ENCODE measurements around the gene LILRB2.

LILRB2 gene

GRCh38 chr19:54305141-54305540 is 24.2 kb upstream of the LILRB2 start:
- Histone ChIP-seq H3K18ac (ENCODE audit: low read depth in 1 of 2, low read length in 2 of 2) (no peak overlapping the region), H2BK15ac (ENCODE audit: low read depth, poor library complexity, severe bottlenecking) (no peak overlapping the region), H2AK5ac (ENCODE audit: low read length, severe bottlenecking) (no peak overlapping the region), H4K8ac (ENCODE audit: low read length) (no peak overlapping the region), H3K9ac (ENCODE audit: low read length) (no peak overlapping the region), H3K79me1 (replicated peaks; ENCODE audit: low read length, poor library complexity, severe bottlenecking) (no peaks in the 10 kb centered on the region), H3K36me3 (ENCODE audit: control insufficient read depth in 1 of 2, insufficient read depth in 2 of 2, low read depth in 1 of 2, low read length in 2 of 2) (no peaks in the 10 kb centered on the region), H3K14ac (ENCODE audit: low read length in 2 of 2) (no peak overlapping the region), H3K23ac (ENCODE audit: low read length in 2 of 2) (no peak overlapping the region), H3K9me3 (ENCODE audit: control insufficient read depth, low read length) (no peaks in the 10 kb centered on the region), H2BK12ac (ENCODE audit: low read length in 2 of 2) (no peak overlapping the region), H3K27me3 (ENCODE audit: control insufficient read depth in 1 of 2, insufficient read depth in 1 of 2, low read length in 2 of 2) (peaks cover 0 to 3% of the 10 kb centered on the region in 2 experiments), H2AFZ (ENCODE audit: low read depth, low read length) (no peak overlapping the region), H3K4me1 (ENCODE audit: control insufficient read depth, insufficient read depth, low read depth, low read length) (no peaks in the 10 kb centered on the region), H2BK120ac (ENCODE audit: low read depth, low read length) (no peak overlapping the region), H3K4me2 (ENCODE audit: low read length, poor library complexity, severe bottlenecking) (no peak overlapping the region), H2BK5ac (ENCODE audit: low read depth, low read length, poor library complexity, severe bottlenecking) (no peak overlapping the region), H3K27ac (ENCODE audit: low read length, poor library complexity, severe bottlenecking) (no peak overlapping the region), H3K4me3 (ENCODE audit: insufficient read depth in 1 of 2, low read depth in 1 of 2, low read length in 2 of 2) (no peak overlapping the region), H4K91ac (ENCODE audit: low read length) (no peak overlapping the region), H3K4ac (ENCODE audit: low read depth in 1 of 2, low read length in 2 of 2) (no peak overlapping the region)
- 81% methylated on average over 1 of the region's 1 CpG for WGBS
- no peak for DNase-seq

DNA sequence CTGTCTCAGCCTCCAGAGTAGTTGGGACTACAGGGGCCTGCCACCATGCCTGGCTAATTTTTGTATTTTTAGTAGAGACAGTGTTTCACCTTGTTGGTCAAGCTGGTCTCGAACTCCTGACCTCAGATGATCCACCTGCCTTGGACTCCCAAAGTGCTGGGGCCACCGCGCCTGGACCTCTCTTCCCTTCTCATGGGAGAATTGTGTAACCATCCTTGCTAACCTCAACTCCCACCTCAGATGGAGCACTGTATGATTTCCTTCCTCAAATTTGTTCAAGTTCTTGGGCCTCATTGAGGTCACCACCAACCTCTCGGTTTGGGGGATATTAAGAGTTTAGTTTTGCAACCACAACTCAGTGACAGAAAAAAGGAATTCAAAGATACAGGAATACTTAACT is 21.3 kb upstream of the LILRB2 start:
- Histone ChIP-seq H3K23ac (ENCODE audit: low read length in 2 of 2) (no peak overlapping the region), H3K18ac (ENCODE audit: low read depth in 1 of 2, low read length in 2 of 2) (no peak overlapping the region), H2BK5ac (ENCODE audit: low read depth, low read length, poor library complexity, severe bottlenecking) (no peak overlapping the region), H3K27me3 (ENCODE audit: control insufficient read depth in 1 of 2, insufficient read depth in 1 of 2, low read length in 2 of 2) (peaks cover 0 to 11% of the 10 kb centered on the region in 2 experiments), H4K91ac (ENCODE audit: low read length) (no peak overlapping the region), H2AFZ (ENCODE audit: low read depth, low read length) (no peak overlapping the region), H2BK120ac (ENCODE audit: low read depth, low read length) (no peak overlapping the region), H3K4me2 (ENCODE audit: low read length, poor library complexity, severe bottlenecking) (no peak overlapping the region), H2BK15ac (ENCODE audit: low read depth, poor library complexity, severe bottlenecking) (no peak overlapping the region), H3K4ac (ENCODE audit: low read depth in 1 of 2, low read length in 2 of 2) (no peak overlapping the region), H2BK12ac (ENCODE audit: low read length in 2 of 2) (no peak overlapping the region), H3K9me3 (ENCODE audit: control insufficient read depth, low read length) (no peaks in the 10 kb centered on the region), H3K4me3 (ENCODE audit: insufficient read depth in 1 of 2, low read depth in 1 of 2, low read length in 2 of 2) (no peak overlapping the region), H3K14ac (ENCODE audit: low read length in 2 of 2) (no peak overlapping the region), H2AK5ac (ENCODE audit: low read length, severe bottlenecking) (no peak overlapping the region), H3K4me1 (ENCODE audit: control insufficient read depth, insufficient read depth, low read depth, low read length) (no peaks in the 10 kb centered on the region), H3K79me1 (replicated peaks; ENCODE audit: low read length, poor library complexity, severe bottlenecking) (no peaks in the 10 kb centered on the region), H3K27ac (ENCODE audit: low read length, poor library complexity, severe bottlenecking) (no peak overlapping the region), H3K9ac (ENCODE audit: low read length) (no peak overlapping the region), H4K8ac (ENCODE audit: low read length) (no peak overlapping the region), H3K36me3 (ENCODE audit: control insufficient read depth in 1 of 2, insufficient read depth in 2 of 2, low read depth in 1 of 2, low read length in 2 of 2) (no peaks in the 10 kb centered on the region)
- 71% methylated on average over 4 of the region's 4 CpGs for WGBS
- DNase-seq: no peak

GRCh38 chr19:54299515-54299914 is 18.6 kb upstream of the LILRB2 start:
- WGBS: 100% methylated on average over 1 of the region's 5 CpGs
- no peak overlapping the region for H2BK12ac ChIP-seq (ENCODE audit: low read length in 2 of 2)
- no peak overlapping the region for H3K18ac ChIP-seq (ENCODE audit: low read depth in 1 of 2, low read length in 2 of 2)
- no peaks in the 10 kb centered on the region for H3K9me3 ChIP-seq (ENCODE audit: control insufficient read depth, low read length)
- H2BK120ac ChIP-seq (ENCODE audit: low read depth, low read length): no peak overlapping the region
- H3K23ac ChIP-seq (ENCODE audit: low read length in 2 of 2): no peak overlapping the region
- no peak overlapping the region for H2BK15ac ChIP-seq (ENCODE audit: low read depth, poor library complexity, severe bottlenecking)
- H3K4ac ChIP-seq (ENCODE audit: low read depth in 1 of 2, low read length in 2 of 2): no peak overlapping the region
- no peaks in the 10 kb centered on the region for H3K79me1 ChIP-seq (replicated peaks; ENCODE audit: low read length, poor library complexity, severe bottlenecking)
- H3K4me1 ChIP-seq (ENCODE audit: control insufficient read depth, insufficient read depth, low read depth, low read length): no peaks in the 10 kb centered on the region
- H3K36me3 ChIP-seq (ENCODE audit: control insufficient read depth in 1 of 2, insufficient read depth in 2 of 2, low read depth in 1 of 2, low read length in 2 of 2): no peaks in the 10 kb centered on the region
- peaks cover 0 to 11% of the 10 kb centered on the region in 2 experiments for H3K27me3 ChIP-seq (ENCODE audit: control insufficient read depth in 1 of 2, insufficient read depth in 1 of 2, low read length in 2 of 2)
- no peak overlapping the region for H3K27ac ChIP-seq (ENCODE audit: low read length, poor library complexity, severe bottlenecking)
- no peak for DNase-seq
- H2AK5ac ChIP-seq (ENCODE audit: low read length, severe bottlenecking): no peak overlapping the region
- no peak overlapping the region for H3K9ac ChIP-seq (ENCODE audit: low read length)
- no peak overlapping the region for H3K4me3 ChIP-seq (ENCODE audit: insufficient read depth in 1 of 2, low read depth in 1 of 2, low read length in 2 of 2)
- H2BK5ac ChIP-seq (ENCODE audit: low read depth, low read length, poor library complexity, severe bottlenecking): no peak overlapping the region
- no peak overlapping the region for H3K14ac ChIP-seq (ENCODE audit: low read length in 2 of 2)
- no peak overlapping the region for H4K91ac ChIP-seq (ENCODE audit: low read length)
- no peak overlapping the region for H3K4me2 ChIP-seq (ENCODE audit: low read length, poor library complexity, severe bottlenecking)
- H2AFZ ChIP-seq (ENCODE audit: low read depth, low read length): no peak overlapping the region
- H4K8ac ChIP-seq (ENCODE audit: low read length): no peak overlapping the region

DNA sequence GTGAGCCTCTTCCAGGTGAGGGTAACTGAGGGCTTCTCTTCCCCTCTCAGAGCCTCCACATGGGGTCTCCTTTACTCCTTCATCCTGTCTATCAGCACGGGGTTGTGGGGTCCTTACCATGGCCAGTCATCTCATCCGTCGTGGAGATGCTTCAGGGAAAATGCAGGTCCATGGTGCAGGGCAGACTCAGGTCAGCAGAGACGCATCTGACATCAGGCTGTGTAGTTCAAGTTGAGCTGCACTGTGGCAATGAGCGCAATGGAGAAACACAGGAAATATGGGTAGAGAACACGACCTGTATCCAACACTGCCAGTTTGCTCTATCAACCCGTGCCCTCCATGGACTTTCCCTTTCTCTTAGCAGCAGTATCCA is 18.2 kb upstream of the LILRB2 start:
- Histone ChIP-seq H3K4me2 (ENCODE audit: low read length, poor library complexity, severe bottlenecking) (no peak overlapping the region), H3K79me1 (replicated peaks; ENCODE audit: low read length, poor library complexity, severe bottlenecking) (no peaks in the 10 kb centered on the region), H4K8ac (ENCODE audit: low read length) (no peak overlapping the region), H3K23ac (ENCODE audit: low read length in 2 of 2) (no peak overlapping the region), H3K9me3 (ENCODE audit: control insufficient read depth, low read length) (no peaks in the 10 kb centered on the region), H2BK120ac (ENCODE audit: low read depth, low read length) (no peak overlapping the region), H3K36me3 (ENCODE audit: control insufficient read depth in 1 of 2, insufficient read depth in 2 of 2, low read depth in 1 of 2, low read length in 2 of 2) (no peaks in the 10 kb centered on the region), H2AFZ (ENCODE audit: low read depth, low read length) (no peak overlapping the region), H3K27ac (ENCODE audit: low read length, poor library complexity, severe bottlenecking) (no peak overlapping the region), H3K9ac (ENCODE audit: low read length) (no peak overlapping the region), H3K4ac (ENCODE audit: low read depth in 1 of 2, low read length in 2 of 2) (no peak overlapping the region), H3K18ac (ENCODE audit: low read depth in 1 of 2, low read length in 2 of 2) (no peak overlapping the region), H2BK5ac (ENCODE audit: low read depth, low read length, poor library complexity, severe bottlenecking) (no peak overlapping the region), H2BK12ac (ENCODE audit: low read length in 2 of 2) (no peak overlapping the region), H3K4me3 (ENCODE audit: insufficient read depth in 1 of 2, low read depth in 1 of 2, low read length in 2 of 2) (no peak overlapping the region), H2AK5ac (ENCODE audit: low read length, severe bottlenecking) (no peak overlapping the region), H2BK15ac (ENCODE audit: low read depth, poor library complexity, severe bottlenecking) (no peak overlapping the region), H4K91ac (ENCODE audit: low read length) (no peak overlapping the region), H3K4me1 (ENCODE audit: control insufficient read depth, insufficient read depth, low read depth, low read length) (no peaks in the 10 kb centered on the region), H3K14ac (ENCODE audit: low read length in 2 of 2) (no peak overlapping the region), H3K27me3 (ENCODE audit: control insufficient read depth in 1 of 2, insufficient read depth in 1 of 2, low read length in 2 of 2) (peaks cover 0 to 11% of the 10 kb centered on the region in 2 experiments)
- WGBS: 53% methylated on average over 7 of the region's 7 CpGs
- no peak for DNase-seq

All from mesenchymal stem cell (in vitro differentiated cells and primary cell).